AG08396 (cell line): ENCODE data around the gene PCDHGC5.

Experiments
- DNase-seq: peaks from one replicate; pipeline ENCODE4 v3.0.0; 2012; ENCODE audit warnings: low spot score, mixed read lengths

PCDHGC5 gene

DNA sequence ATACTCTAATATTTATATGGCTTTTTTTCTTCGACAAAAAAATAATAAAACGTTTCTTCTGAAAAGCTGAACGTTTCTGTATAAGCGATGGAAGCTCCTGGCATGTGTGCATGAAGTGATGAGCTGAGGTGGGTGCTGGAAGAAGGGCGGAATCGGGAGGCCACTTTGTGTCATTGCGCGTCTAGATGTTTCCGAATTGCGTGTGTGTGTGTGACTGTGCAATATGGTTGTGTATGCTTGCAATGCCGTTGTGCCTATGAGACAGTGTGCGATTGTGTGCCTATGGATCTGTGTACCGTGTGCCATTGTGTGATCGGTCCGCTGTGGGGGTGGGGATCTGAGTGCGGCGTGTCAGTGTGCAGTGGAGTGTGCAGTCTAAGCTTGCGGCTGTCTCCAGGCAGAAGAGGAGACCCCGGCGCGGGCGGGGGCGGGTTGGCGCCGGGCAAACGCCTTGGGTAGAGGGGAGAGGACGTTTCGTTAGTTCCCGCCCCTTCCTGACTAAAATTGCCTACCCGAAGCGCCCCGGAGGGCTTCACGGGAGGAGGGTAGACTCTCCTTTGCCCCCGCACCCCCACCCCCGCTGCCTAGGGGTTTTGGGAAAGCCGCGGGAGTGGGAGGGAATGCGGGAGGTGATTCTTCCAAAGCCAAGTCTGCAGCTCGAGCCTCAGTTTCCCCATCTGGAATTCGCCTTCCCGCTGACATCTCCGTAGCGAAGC, 24.2 kb downstream of the PCDHGC5 start:
- no peak for DNase-seq

DNA sequence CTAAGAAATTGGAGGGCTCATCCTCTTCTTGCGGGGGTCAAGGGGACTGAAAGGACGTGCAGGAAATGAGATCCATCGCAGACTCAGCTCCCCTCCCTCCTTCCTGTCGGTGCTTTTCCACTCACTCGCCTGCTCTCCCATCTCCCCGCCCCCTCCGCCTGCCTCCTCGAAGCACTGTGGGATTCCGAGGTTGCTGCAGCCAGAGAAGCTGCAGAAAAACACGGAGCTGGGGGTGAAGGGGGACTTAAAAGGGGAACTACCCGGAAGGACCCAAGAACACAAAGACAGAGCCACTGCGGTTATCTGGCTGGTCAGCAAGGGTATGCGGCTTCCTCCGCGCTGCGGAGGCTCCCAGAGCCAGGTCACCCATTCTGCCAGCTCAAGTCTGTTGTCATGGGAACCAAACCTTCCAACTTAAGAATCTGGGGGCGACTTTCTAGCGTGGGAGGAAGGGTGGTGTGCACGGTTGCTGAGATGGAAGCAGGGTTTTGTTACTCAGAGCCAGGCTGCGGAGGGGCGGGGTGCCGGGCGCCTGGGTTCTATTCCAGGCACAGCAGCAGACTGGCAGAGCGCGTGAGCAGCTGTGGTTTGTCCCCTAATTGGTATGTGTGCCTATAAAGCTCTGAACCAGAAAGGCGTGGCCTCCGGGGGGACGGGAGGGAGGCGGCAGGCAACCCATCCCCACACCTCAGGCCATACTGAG, 24.9 kb downstream of the PCDHGC5 start:
- peak; percentile 68 for DNase-seq

DNA sequence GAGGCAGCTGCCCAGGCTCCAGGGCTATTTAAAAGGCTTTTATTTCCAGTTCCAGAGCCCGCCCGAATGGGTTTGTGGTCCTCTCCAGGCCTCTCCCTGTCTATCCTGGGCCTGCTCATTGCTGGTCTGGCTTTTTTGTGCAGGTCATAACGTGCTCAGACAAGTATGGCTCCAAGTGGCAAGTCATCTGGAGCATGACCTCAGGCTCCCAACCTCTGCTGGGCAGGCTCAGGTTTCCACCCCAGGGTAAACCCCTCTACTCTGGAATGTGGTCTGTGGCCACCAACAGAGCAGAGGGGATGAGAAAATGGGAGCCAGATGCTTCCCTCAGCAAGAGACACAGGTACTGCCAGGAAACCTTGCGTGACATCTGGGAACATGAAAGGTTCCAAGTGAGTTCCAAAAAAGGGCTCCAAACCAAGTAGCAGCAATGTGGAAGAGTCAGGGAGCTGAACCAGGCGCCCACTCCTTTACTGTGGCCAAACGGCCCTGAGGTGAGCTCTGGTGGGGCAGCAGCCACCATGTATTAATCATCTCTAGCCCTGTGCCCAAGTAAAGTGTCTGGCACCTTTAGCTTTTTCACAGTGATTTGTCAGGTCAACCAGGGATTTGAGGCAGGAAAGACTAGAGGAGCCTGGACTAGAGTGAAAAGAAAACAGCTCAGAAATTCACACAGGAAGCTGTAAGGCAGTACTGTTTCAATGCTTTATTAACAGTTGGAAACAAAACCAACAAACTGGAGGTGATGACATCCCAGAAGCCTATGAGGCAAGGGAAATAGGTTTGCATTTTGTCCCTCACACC, 25.7 kb downstream of the PCDHGC5 start:
- DNase-seq: no peak

DNA sequence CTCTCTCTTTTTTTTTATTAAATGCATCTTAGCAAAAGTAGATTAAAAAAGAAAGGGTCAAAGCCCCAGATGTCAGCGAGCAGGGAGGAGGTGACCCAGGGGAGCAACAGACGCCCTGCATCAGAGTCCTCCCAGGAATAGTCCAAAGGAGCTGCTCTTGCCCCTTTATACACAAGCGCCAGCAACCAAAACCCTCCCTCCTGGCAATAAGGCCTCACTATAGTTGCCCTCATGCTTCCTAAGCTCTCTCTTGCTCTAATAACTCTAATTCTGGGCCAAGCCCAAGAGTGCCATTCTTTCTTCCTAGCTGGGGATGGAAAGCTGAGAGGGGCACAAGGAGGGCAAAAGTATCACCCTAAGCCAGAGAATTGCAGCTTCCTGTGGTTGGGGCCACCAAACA, 26.3 kb downstream of the PCDHGC5 start:
- DNase-seq: no peak

DNA sequence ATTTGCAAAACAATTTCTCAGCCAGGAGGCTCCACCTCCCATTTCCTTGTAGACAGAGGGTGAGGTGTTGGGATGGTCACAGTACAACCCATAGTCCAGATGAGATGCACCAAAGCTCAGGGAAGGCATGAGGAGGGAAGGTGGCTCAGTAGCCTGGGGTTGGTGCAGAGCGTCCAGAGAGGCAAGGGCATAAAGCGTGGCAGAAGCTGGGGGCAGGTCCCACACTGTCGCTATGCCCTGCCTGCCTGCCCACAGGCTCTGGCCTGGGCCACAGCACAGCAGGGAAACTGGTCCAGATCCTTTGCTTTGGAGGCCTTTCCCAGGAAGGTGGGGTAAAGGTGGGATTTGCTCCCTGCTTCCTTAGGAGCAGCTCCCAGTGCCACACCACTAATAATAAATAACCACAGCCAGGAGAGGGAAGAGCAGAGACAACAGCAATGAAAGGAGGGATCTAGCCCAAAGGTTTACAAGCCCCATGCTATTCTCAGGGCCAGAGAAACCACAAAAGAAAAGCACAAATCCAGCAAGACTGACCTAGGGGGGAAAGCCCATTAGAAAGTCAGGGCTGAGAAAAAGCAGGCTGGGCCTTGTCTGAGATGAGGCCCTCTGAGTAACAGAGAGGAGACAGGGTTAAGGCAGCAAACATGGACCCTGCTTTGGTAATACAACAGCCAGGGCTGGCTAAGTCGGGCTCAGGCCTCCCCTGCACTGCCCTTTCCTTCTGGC, 27.2 kb downstream of the PCDHGC5 start:
- no peak for DNase-seq

DNA sequence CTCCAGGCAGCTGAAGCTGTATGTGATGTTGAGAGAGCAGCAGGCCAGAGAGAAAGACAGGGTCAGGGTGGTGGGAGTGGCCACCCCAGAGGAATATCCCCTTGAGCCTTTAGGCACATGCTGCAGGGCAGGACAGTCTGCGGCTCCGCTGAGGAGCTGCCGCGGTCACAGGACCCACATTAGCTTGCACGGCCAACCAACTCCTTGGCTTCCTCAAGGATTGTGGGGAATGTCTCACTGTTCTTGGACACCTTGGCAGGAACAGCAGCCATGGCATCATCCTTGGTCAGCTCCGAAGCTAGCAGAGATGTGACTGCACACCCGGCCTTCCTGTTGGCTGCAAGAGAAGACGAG, 27.8 kb downstream of the PCDHGC5 start:
- peak; percentile 38 for DNase-seq

DNA sequence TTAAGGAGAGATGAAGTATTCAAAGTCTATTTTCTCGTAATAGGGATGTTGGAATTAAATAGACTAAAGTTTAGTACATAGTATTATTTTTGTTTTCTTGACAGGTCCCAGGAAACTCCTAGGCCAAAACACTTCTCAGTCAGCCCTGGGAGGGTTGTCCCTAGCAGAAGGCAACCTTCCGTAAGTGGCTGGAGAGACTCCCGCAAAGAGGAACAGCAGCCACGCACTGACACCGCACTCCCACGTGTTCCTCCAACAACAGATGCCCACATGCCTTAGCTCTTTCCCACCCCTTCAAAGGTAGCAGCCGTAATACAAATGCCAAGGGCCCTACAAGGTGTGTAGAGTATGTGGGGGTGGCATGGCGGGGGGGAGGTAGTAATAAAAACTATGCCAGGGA, 28.4 kb downstream of the PCDHGC5 start:
- no peak for DNase-seq

DNA sequence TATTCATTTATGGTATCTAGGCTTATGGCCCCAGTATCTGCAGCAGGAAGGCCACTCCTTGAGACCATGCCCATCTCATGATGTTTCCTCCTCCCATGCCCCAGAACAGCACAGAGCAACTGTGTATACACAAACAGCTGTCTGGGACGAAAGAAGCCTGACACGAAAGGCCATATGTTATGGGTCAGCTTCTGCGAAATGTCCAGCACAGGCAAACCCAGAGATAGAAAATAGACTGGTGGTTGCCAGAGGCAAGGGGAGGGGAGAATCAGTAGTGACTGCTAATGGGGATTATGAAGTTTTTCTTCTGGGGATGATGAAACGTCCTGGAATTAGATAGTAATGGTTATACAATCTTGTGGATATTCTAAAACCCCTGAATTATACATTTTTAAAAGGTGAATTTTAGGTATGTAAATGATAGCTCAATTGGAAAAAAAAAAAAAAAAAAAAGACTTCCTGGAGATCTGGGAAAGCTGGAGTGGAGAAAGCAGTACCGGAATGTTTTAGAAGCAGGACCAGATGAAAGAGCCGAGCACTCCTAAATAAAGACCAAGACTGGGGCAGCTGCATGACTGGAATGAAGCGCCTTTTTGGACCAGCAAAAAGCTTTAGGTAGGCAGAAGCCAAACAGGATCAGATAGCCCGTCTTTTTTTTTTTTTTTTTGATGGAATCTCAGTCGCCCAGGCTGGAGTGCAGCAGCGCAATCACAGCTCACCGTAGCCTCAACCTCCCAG, 29.2 kb downstream of the PCDHGC5 start:
- DNase-seq: peak; percentile 35

DNA sequence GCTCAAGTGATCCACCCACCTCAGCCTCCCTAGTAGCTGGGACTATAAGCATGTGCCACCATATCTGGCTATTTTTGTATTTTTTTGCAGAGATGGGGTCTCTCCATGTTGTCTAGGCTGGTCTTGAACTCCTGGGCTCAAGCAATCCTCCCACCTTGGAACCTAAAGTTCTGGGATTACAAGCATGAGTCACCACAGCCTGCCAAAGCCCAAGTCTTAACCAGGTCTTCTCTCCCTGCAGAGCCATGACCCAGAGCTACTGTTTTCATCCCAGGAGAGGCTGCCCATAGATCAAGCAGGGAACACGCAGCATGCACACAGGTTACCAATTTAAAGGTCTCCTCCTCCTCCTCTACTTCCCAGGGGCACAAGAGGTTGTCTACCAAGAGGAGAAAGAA, 29.7 kb downstream of the PCDHGC5 start:
- DNase-seq: no peak

DNA sequence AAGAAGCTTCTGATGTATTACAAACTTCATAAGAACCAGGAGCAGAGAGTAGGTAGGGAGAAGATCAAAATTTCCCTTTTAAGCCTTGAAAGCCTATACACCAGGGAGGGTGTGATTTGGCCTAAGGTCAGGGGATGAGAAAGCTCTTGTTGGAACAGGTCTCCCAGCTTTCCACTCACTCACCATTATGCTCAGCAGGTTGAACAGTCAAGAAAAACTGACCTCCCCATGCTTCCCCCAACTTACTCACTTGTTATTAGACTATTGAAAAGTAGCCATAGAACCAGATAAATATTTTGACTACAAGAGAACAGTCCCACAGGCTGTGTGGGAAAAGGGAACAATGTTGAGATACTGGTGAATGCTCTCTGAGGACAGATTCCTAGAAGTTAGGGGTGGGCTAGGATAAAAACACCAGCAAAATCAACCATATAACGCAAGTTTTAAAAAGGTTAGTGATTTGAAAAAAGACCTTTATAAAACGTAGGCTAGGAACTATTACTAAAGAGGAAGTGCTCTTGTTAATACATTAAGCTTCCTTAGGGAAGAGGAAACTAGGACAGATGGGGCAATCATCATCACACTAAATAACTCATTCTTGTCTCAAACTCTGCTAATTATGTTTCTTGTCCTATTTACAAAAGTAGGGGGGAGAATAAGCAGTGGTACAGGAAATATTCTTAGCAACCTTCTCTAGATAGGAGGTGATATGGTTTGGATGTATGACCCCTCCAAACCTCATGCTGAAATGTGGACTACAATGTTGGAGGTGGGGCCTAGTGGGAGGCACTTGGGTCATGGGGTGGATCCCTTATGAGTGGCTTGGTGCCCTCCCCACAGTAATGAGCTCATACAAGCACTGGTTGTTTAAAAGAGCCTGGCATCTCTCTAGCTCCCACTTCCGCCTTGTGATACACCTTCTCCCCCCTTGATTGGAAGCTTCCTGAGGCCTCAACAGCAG, 31.0 kb downstream of the PCDHGC5 start:
- no peak for DNase-seq

DNA sequence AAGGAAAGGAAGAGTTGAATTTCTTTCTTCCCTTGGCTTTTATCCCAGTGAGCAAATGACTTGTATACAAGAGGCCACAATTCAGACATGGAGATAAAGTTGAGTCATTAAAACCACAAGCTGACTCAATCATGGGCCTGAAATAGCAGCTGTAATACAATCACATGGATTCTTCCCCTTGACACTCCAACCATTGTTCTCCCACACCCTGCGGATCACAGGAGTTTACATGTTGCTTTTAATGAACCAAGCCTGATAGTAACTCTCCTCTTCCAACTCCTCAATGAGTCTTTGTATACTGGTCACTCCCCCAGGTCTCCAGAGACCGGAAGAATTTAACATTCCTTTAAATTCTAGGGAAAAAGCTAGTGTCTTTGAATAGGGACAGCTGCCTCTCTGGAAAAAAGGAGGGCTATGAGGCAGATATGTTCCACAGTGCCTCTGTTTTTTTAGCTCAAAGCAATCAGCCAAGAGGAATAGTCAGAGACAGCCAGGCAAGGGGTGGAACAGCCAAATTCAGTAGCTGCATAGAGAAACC, 32.4 kb downstream of the PCDHGC5 start:
- DNase-seq: peak; percentile 79

DNA sequence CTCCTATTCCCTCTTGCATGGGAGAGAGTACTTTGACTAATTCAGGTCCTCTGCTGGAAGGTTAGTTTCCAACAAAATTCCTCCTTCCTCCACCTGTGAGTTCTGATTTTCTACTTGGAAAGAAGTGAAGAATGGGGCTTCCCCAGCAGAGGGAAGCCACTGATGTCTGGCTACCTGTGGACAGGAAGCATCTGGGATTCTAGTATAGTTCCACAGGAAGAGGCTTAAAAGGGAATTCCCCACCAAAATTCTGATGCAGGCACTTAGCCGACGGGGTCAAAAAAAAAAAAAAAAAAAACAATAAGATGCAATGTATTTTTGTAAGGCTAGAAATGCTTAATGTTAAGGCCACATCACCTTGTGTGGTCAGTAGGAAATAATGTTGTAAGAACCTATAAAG, 33.4 kb downstream of the PCDHGC5 start:
- no peak for DNase-seq

DNA sequence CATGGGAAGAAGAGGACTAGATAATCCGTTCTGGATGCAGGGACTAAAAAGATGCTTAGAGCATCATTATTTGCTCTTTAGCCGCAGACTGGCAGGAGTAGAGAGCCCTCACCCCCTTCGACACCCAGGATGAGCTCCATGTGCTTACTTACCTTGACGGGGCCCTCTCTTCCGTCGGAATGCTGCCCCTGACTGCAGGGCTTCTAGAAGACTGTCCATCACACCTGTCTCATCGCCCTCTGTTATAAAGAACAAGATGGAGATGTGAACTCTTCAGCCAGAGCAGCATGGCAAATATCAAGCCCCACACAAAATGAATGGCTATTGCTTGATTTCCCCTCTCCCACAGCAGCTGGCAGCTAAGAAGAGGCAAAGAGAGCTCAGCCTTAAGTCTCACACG, 35.1 kb downstream of the PCDHGC5 start:
- DNase-seq: no peak

DNA sequence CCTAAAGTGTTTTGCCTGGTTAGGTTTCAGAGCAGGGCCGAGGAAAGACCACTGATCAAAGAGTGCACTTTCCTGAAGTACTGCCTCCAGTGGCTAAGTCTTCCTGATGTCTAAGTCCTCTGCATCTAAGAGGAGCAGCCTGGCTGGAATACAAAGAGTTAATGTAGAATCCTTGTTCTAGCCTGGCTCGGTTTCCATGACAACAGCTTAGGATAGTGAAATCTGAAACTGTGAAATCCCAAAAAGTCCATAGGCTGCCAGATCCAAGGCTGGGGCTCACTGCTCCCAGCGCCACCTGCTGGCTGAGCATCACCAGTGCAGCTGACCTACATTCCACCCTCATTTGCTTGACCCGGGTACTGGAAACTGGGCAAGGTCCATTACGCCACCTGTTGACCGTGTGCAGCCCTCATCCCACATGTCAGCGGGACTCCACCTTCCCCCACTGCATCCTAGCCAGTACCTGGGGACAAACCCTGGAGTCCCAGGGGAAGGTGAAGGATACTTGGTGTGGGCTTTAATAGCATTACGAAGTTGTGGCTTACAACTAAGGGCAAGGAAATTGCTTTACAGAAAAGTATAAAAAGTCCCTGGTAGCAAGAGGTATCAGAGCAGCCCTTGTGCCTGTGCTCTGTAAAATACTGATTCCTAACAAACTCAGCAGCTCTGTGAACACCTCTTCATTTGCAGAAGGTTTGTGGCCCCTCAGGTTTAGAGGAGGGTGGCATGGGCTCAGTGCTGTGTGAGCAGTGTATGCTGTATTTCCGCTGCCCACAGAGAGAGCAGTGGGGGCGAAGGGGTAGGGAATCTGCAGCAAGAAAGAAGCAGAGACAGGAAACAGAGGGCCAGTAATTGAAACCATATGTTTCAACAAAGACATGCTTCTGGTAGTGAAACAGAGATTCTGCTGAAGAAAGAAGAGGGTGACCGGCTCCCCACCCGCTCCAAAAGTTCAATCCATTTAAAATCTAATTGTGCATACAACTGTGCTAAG, 36.0 kb downstream of the PCDHGC5 start:
- DNase-seq: peak; percentile 84

DNA sequence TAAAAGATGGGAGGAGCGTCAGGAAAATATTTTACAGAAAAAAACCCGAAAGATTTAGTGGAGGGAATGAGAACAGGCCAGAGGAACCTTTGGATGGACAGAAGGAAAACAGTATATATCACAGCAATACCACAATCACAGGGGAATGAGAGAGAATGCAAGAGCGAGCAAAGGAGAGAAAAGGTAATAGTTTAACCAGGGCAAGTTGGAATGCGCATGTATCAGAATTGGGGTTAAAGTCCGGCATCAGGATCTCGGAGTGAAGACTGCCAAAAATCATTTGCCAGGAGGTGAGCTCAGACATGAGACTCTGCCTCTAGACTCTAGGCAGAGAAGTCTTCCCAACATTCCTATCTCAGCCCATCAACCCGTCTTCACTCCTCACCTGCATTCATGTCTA, 36.8 kb downstream of the PCDHGC5 start:
- DNase-seq: no peak

DNA sequence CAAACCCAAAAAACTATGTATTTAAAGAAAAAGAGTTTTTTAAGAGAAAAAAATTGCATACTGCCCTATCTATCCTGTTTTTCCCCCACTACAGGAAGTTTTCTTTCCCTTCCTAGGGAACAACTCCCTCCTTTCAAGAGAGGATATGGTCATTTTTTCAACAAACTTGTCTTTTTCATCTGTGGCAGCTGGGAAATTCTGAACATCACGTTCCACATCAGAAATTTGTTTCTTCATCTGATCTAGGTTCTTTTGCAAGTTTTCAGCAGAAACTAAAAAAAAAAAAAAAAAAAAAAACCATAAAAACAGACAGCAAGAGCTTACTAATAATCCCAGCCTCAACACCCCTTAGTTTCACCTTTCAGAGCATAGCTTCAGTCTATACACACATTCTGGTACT, 38.5 kb downstream of the PCDHGC5 start:
- DNase-seq: no peak

DNA sequence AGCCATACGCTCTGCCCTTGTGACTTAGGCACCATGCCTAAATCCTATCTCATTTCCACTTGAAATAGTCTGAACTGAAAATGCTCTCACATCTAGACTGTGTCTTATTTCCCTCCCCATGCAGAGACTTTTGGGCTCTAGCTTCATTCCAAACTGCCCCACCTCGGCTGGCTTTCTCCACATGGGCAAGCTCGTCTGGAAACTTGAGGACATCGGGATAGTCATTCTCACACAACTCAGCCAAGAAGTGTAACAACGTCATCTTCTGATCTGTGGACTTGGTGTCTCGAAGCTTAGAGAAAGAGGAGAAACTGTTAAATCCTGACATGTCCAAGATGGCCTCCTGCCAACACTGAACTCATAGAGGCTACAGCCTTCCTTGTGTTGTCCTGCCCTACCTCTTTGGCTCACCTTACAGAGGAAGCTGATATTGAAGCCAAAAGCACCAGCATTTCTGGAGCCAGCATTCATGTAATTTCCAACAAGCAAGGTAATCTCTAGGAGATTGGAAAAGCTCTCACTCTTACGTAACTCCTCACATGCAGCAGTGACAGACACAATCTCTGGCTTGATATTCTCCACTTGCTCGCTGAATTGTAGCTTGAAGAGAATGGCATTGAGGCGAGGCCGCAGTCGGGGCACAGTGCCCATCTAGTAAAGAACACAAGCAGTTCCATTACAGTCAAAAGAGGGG, 39.6 kb downstream of the PCDHGC5 start:
- no peak for DNase-seq

DNA sequence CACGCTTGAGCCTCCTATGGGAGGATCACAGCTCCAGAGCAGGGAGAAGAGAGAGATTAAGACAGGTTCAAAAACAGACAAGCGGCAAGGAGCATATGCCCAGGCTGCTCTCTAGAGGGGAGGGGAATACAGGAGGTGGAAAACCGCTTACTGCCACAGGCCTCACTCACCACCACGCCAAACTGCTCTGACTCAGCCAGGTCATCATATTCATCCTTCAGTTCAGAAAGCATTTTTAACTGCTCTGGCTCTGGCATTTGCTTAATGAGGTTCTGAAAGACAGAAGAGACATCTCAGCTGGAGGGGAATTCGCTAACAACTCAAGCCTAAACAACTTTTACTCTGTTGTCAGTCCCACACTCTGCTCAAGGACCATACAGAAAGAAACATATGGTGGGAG, 40.1 kb downstream of the PCDHGC5 start:
- DNase-seq: peak; percentile 39
